Measurements from ENCODE around the gene CACNA1I.

CACNA1I gene

DNA sequence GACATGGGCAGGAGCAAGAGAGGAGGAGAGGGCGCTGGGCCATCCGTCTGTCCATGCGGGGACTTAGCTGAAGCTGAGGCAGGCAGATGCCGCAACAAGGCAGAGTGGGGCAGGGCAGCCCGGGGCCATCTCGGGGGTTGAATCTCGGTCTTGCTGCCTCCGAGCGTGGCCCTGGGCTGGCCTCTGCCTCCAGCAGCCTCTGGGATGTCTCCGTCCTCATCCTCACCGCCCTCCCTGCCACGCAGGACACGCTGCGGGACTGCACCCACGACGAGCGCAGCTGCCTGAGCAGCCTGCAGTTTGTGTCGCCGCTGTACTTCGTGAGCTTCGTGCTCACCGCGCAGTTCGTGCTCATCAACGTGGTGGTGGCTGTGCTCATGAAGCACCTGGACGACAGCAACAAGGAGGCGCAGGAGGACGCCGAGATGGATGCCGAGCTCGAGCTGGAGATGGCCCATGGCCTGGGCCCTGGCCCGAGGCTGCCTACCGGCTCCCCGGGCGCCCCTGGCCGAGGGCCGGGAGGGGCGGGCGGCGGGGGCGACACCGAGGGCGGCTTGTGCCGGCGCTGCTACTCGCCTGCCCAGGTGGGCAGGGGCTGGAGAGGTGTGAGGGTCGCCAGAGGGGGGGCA is 108.4 kb downstream of the CACNA1I start:
- DNase-seq = no peak

DNA sequence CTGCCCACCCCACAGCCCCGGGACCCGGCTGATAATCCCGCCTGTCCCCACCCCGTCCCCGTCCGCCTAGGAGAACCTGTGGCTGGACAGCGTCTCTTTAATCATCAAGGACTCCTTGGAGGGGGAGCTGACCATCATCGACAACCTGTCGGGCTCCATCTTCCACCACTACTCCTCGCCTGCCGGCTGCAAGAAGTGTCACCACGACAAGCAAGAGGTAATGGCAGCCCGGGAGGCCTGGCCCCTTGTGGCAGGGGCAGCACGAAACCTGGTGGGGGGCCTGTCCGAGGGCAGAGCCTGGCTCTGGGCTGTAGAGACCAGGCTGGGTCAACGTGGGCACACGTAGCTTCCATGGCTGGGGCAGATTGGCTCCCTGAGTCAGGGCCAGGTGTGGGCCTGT is 109.1 kb downstream of the CACNA1I start:
- DNase-seq = no peak

DNA sequence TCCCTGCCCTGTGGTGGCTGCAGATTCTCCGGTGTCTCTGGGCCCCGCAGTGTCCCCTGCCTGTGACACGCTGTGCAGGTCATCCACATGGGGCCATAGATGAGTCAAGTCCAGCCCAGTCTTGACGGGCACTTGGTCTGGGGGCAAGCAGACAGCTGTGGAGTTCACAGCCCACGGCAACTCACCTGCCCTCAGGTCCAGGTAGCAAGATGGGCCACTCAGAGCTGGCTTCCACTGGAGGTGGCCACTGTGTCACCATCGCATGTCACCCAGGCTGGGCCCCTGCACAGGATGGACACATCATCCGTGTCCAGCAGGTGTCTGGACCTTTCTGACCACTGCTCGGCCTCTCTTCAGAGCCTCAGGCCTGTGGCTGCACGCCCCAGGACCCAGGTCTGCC is 109.9 kb downstream of the CACNA1I start:
- no peak for DNase-seq

DNA sequence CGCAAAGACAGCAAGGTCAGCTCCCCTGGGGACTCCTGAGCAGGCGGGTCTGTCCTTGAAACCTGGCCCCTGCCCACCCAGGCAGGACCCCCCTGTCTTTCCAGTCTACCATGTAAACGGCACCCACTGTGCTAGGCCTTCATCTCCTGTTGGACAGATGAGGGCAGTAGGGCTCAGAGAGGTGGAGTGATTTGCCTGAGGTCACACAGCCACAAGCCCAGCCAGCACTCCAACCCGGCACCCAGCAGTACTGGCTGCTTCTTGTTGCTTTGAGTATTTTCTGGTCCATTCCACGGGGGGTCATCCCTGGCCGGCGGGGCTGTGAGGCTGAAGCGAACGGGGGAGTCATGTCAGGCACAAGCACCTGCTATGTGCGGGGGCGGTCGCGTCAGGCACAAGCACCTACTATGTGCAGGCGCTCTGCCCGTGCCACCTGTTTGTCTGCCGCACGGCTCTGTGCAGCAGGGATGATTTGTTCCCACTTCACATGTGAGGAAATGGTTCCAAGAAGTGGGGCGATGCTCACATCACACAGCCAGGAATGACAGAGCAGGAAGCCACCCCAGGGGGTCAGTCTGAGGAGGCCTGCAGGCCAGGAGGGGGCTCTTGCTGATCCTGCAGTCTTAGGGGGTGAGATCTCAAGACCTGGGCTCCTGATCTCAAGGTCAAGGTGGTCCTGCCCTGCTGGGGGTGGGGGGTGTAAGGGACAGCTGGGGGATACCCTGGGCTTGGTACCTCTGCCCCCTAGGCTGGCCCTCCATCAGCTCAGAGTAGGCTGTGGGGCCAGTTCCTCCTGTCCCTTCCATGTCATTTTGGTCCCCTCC is 110.7 kb downstream of the CACNA1I start:
- no peak for DNase-seq

DNA sequence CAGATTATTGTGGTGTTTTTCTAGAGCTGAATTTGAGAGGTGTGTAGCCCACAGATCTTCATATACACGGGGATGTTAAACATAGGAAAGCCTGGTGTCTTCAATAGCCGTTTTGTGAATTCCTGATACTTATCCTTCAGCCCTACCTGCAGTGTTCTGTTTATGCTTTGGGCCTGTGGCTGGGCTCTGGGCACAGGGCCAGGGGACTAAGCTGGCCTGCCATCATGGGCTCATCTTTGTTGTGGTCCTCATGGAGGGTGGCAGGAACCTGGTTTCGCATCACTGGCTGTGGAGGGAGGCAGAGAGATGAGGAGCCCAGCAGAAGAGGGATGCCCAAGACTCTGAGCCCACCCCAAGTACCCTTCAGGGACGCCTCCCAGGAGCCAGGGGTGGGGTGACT is 112.4 kb downstream of the CACNA1I start:
- DNase-seq = no peak

DNA sequence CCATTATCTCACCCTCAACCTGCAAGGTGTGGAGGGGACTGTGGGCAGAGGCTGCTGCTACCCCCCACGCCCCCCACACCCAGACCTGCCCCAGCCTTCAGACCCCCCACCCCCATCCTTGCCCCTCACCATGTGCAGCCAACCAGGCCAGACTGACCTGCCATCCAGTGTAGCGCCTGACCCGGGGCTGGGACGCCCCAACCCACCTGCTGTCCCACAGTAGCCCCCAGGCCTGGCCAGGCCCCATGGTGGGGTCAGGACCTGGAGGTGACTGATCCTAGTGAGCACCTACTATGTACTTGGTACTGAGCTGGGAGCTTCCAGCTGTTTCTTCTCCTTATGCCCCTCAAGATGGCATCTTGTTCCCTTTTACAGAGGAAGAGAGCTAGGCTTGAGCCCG is 113.1 kb downstream of the CACNA1I start:
- no peak for DNase-seq

DNA sequence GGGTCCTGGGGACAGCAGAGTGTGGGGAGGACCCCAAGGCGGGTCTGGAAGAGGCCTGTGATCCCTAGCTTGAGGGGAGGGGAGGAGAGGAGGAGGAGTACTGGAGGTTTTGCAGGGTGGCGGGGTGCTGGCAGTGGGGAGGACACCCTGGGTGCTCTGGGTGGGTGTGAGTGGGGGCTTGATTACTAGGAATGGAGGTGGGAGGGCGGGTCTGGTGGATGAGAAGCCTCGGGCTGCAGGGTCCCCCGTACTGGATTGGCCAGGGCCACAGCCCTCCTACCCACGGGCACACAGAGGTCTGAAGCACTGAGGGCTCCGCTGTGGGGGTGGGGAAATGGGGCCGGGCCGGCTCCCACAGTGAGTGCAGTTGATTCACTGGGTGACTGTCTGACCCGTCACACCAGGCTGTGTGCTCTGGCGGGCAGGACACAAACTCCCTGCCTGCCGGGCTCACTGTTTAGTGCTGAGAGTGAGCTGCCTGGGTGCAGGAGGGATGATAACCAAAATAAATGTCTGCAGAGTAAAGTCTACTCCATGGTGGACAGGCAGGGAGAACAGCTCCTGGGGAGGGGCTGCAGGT is 114.2 kb downstream of the CACNA1I start:
- no peak for DNase-seq

DNA sequence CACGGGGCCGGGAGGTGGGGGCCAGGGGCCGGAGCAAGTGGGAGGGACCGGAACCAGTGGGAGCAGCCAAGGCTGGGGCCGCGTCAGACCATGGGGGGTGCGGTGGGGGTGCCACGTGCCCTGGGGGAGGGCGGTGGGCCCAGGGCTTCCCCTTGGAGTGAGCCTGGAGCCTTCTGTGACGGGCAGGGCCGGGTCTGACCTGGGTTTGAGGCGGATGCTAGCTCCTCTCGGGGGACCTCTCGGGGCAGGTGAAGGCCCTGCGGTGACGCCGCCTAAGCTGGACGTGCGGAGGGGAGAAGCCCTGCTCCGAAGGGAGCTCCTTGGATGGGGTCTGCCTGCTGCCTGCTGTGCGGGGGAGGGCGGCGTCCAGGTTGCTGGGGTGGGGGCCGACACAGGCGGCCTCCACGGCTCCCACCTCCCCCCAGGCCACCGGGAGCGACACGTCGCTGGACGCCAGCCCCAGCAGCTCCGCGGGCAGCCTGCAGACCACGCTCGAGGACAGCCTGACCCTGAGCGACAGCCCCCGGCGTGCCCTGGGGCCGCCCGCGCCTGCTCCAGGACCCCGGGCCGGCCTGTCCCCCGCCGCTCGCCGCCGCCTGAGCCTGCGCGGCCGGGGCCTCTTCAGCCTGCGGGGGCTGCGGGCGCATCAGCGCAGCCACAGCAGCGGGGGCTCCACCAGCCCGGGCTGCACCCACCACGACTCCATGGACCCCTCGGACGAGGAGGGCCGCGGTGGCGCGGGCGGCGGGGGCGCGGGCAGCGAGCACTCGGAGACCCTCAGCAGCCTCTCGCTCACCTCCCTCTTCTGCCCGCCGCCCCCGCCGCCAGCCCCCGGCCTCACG is 115.0 kb downstream of the CACNA1I start:
- DNase-seq = no peak

DNA sequence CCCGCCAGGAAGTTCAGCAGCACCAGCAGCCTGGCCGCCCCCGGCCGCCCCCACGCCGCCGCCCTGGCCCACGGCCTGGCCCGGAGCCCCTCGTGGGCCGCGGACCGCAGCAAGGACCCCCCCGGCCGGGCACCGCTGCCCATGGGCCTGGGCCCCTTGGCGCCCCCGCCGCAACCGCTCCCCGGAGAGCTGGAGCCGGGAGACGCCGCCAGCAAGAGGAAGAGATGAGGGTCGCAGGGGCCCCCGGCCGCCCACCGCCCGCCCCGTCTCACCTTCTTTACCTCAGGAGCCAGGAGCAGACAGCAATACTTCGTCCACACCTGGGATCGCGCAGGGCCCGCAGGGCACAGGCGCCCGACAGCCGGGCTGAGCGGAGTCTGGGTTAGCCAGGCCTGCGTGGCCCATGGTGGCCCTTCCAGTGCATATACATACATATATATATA is 115.6 kb downstream of the CACNA1I start:
- no peak for DNase-seq

DNA sequence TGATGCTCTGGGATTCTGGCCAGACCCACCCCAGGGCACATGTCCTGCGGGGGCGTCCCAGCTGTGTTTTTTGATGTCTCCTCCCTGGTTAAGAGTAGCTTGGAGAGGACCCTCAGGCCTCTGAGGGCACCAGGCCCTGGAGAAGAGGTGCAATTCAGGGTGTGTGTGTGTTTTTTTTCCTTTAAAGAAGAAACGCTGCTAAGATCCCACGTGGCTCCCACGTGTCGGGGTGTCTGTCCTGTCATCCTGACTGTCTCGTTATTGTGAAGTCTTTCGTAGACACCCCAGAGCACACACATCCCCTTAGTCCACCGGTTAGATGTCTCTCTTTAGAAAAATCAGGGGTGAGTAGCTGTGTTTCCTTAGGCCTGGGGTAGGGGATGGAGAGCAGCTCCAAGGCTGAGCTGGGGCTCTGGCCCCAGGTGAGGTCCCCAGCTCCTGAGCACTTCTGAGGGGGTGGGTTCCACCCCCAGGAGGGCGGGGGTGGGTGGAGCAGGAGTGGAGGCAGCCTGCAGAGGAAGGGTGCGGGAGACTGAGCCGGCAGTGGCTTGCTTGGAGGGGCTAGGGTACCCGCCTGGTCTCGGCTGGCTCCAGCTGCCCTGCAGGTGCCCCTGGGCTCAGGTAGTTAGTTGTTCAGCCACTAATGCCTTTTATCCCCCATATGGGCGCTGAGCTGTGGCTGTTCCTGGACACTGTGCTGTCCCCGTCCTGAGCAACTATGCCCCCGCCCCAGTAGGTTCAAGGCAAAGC is 116.4 kb downstream of the CACNA1I start:
- no peak for DNase-seq

DNA sequence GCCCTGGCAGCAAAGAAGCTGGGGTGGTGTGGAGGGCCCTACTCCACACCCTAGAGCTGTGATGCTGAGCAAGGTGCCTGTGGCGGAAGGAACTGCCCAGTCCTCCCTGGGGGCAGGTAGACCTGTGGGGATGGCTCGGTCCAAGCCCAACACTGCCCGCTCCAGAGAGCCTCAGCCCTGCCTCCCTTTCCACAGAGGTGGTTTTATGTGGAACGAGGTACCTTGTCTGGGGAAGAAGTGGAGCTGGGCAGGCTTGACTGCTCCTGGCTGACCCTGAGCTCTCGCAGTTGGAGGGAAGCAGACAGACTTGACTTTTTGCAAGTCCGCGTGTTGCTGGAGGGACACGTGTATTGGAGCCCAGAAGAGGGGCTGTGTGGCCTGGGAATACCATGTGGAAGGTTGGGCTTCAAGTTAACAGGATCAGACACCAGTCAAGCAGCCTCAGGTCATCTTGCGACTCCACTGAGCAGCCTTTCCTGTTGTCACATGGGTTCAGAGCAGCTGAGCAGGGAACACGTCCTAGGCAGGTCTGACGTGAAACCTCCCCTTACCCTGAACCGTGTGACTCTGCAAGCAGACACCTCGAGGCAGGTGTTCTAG is 117.7 kb downstream of the CACNA1I start:
- no peak for DNase-seq

DNA sequence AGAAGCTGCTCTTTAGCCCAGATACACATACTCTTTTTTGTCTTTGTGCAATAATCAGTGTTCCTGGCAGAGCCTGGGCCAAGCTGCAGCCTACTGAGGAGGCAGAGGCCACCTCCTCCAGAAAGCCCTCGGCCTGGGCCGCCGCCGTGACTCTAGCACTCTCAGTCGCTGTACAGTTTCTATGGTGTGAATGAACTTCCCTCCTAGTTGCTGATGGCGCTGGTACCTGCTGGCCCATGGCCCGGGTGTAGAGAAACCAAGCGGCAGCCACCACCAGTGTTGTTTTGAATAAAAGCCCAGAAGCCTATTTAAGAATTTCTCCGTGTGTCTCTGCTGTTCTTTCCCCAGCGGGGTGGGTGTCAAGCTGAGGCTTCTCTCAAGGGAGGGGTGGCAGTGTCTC is 118.9 kb downstream of the CACNA1I start:
- DNase-seq = no peak

DNA sequence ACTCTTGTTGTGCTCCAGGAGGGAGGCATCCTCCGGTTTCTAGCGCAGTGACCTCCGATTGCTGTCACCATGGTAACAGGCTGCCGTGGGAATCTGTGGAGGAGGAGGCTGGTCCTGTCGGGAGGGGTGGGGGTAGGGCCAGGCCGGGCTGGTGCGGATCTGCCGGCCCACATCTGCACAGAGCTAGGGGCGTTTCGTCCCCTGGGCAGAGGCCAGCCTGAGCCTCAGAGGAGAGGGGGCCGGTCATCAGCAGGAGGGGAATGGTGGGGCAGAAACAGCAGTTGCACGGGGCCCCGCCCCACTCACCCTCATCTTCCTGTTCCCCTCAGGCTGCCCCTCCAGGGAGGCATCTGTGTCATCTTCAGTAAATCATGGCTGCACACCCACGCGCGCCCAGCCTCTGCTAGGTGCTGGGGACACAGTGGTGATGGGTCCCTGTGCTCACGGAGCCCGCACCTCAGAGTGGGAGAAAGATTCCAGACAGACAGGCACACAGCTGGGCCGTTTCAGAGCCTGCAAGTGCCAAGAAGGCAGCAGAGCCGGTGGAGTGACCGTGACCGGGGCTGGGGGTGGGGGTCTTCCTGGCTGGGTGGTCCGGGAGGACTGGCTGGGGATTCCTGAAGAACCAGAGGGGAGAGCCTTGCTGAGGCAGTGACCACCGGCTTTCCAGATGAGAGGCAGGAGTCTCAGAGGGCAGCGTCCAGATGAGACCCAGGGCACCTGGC is 120.5 kb downstream of the CACNA1I start:
- no peak for DNase-seq

DNA sequence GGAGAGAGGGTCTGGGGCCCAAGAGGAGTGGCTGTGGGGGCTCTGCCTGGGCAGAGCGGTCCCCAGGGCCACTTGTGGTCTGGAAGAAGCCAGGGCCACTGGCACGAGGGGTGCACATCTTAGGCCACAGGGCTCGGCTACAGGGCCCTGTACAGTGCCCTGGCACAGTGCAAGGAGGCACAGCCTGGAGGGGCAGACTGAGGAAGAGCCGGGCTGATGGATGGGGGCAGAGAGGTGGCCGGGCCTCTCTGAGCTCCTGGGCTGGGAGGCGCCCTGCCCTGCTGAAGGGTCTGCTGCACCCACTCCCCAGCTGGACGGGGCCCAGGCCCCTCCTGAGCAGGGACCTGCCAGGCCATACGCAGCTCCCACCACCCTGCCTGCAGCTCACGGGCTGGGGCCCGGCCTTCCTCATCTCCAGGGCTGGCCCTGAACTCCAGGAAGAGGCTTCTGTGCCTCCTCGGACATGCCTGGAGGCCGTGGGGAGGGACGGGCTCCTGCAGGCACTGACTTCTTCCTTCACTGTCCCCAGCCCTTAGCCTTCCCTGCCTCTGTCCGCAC is 123.5 kb downstream of the CACNA1I start:
- DNase-seq = no peak

DNA sequence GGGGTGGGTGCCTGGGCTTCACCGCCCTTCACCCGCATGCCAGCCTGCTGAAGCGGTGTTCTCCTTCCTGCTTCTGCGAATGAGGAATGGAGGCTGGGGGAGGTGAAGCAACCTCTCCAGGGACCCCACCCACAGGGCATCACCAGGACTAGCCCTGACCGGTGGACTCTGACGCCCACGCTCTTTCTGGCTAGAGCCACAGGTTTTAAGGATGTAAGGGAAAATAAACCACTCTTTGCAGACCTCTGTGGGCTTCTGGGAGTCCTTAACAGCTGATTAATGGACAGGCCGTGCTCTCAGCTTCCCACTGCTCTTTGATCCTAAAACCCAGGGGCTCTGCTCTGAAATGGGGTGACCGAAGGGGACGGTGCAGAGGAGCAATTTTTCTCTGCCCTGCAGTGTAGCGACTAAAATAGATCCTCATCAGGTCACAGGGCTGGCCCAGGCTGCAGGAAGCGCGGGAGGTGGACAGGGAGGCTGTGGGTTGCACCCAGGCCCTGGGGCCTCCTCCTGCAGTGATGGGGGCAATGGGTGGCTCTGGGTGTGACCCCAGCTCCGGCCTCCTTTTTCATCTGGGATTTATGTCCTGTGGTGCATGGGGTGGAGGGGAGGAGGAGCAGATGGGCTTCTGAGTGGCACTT is 127.4 kb downstream of the CACNA1I start:
- DNase-seq = no peak

DNA sequence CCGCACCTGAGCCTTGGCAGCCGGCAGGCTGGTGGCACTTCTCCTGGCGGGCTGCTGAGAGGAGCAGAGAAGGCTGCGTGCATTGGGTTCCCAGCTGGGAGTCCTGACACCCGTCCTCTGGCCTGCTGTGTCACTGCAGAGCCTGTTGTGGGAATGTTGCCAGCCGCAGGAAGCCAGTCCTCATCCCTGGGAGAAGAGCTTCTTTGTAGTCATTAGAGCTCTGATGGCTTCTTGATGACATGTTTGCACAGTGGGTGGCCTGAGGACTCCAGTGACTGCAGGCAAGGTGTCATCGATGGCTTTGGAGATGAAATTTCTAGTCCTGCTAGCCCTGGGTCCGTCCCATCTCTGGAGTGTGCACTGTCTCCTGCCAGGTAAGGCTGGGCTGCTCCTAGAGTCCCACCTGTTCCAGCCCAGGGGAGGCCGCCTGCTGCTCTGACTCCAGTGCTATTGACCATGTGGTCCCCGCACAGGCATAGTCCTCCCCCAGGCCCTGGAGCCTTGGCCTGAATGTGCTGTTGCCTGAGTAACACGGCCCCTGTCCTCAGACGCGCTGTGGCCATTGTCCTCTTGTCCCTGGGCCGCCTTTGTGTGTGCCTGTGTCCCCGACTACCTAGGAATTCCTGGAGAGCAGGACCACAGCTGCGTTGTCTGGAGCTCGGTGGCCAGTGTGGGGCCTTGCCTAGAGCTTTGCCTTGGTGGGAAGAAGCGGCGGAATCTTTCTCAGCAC is 129.2 kb downstream of the CACNA1I start:
- peak; percentile 62 for DNase-seq

DNA sequence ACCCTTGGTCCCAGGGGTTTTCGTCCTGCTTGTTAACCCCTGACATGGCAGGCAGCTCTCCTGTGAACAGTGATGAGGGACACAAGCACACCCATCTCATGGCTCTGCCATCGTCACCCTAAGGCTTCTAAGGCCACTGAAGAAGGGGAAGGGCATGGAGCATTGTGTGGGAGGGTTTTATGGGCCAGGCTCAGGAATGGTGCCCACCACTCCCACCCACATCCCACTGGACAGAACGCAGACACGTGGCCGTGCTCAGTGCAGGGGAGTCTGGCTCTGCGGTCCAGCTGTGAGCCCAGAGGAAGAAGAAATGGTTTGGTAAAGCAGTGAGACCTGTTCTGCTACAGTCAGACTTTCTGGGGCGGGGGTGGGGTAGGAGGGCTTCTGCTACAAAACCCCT is 130.0 kb downstream of the CACNA1I start:
- DNase-seq = no peak

DNA sequence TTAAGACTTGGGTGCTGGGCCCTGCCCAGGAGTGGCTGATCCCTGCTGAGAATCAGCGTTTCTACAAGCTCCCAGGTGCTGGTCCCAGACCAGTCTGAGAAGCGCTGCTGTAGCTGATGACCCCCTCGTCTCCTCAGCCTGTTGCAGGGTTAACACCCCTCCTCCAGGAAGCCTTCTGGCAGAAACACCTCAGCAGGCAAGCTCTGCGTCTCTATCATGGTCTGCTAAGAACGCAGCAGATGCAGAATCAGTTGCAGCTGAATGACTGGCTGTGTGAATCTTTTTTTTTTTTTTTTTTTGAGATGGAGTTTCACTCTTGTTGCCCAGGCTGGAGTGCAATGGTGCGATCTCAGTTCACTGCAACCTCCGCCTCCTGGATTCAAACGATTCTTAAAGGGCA is 132.5 kb downstream of the CACNA1I start:
- DNase-seq = peak; percentile 69

DNA sequence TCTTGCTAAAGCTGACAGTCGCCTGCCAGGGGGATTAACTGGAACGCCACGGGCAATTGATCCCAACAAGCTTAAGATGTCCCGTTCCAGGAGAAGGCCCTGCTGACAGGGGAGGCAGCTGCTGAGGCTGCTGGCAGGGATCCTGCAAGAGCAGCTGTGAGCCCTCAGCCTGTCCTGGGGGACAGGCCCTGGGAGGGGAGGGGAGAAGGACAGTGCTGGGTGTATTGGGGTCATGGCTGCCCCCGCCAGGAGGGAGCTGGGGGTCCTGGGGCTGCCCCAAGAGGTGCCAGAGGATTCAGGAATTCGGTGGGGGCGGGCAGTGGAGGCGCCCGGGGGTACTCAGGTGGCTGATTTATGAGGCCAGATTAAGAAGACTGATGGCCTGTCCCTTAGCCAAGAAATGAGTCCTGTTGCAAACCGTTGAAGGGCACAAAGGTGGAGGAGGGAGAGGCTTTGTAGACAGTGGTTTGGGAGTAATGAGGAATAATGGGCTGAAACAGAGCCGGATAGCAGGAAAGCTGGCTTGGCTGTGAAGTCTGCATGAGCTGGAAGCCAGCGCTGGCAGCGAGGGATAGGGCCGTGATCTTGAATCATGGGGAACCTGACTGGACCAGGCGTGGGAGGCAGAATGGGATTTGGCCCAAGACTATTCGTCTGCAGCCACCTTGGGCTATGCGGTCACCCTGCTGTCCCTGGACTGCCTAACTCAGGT is 133.5 kb downstream of the CACNA1I start:
- DNase-seq = peak; percentile 72

All from NCI-H2171 (cell line).